Lung microvascular endothelial cell (primary cell): ENCODE data around the gene PREPL. TPM values are rescaled to one million over a fixed set of nuclear protein-coding genes. Genes with fewer than 3 reads are reported as not detected.

Source experiments
- total RNA-seq: library from RNA; depleted of rRNA; stranded (reverse); fragments of >200 nt; gene quantifications from 2 replicates; pipeline ENCODE4 v1.2.1, GENCODE V29; 2014

PREPL gene
- total RNA-seq, 1 donor from 2014 or later = 16.1 TPM

Other genes starting within 250 kb of the PREPL start
- 14.6 and 23.2 TPM in 2 replicates for gene PPM1B, start 192.6 kb downstream of the PREPL start, total RNA-seq
- not detected in 2 replicates for gene SLC3A1, start 86.0 kb downstream of the PREPL start, total RNA-seq
- 2.4 and 2.6 TPM in 2 replicates for gene CAMKMT, start 453 bp upstream of the PREPL start, total RNA-seq